CD4-positive, alpha-beta T cell (primary cell): Measurements from ENCODE around the gene OPCML. TPM values are rescaled to one million over a fixed set of nuclear protein-coding genes. Genes with fewer than 3 reads are reported as not detected.

Source experiments
- ATAC-seq: fragments of 200-7000 bp; cut with Tn5 transposase; one replicate; pipeline ENCODE4 v1.10.0; 2022; ENCODE audit warnings: mild to moderate bottlenecking; ENCODE audit not compliant: poor library complexity
- CTCF ChIA-PET: fragments of 350-600 bp; sonication (Branson Sonifier 250); formaldehyde crosslinking; loops from one replicate; lab custom pipeline; 2021; ENCODE audit warnings: antibody characterized with exemption, inconsistent platforms; lab: Charles Lee
- POLR2A ChIA-PET: fragments of 350-600 bp; sonication (Branson Sonifier 250); formaldehyde crosslinking; loops from one replicate; lab custom pipeline; 2021; ENCODE audit warnings: antibody characterized with exemption, inconsistent platforms; lab: Charles Lee
- DNase-seq, 14 experiments: peaks; one replicate each; pipeline ENCODE4 v3.0.0-alpha.2; 2013 to 2020; ENCODE audit warnings: mixed read lengths in 2 of 14
- H3K27ac ChIP-seq, 2 donors: one replicate each; pipeline versions ENCODE4 v1.5.1 to v1.7.0; 2013; ENCODE audit warnings: low read length in 2 of 2, low read depth in 1 of 2, mild to moderate bottlenecking in 1 of 2
- H3K27me3 ChIP-seq, 2 experiments: 1 replicate in 1 of 2; 2 replicates in 1 of 2; pipeline versions ENCODE4 v1.6.1 to v1.7.0; 2013; ENCODE audit warnings: low read length in 2 of 2, control low read depth in 1 of 2, mild to moderate bottlenecking in 1 of 2, moderate library complexity in 1 of 2; ENCODE audit not compliant: insufficient read depth in 2 of 2, control insufficient read depth in 1 of 2
- H3K36me3 ChIP-seq: one replicate; pipeline ENCODE4 v1.6.1; 2013; ENCODE audit warnings: low read length, control low read depth; ENCODE audit not compliant: insufficient read depth
- H3K4me1 ChIP-seq: one replicate; pipeline ENCODE4 v1.6.1; 2013; ENCODE audit warnings: low read length, control low read depth; ENCODE audit not compliant: insufficient read depth
- H3K4me3 ChIP-seq: one replicate; pipeline ENCODE4 v1.5.1; 2013; ENCODE audit warnings: mild to moderate bottlenecking, low read length, moderate library complexity
- H3K9me3 ChIP-seq, 2 experiments: 1 replicate in 1 of 2; 2 replicates in 1 of 2; pipeline versions ENCODE4 v1.6.1 to v1.7.0; 2013; ENCODE audit warnings: low read length in 2 of 2, mild to moderate bottlenecking in 2 of 2, control low read depth in 1 of 2, moderate library complexity in 1 of 2; ENCODE audit not compliant: control insufficient read depth in 1 of 2, insufficient read depth in 1 of 2
- H3K27ac Mint-ChIP-seq: one replicate; pipeline ENCODE4 v1.8.0; 2020; ENCODE audit warnings: mixed read lengths
- H3K27me3 Mint-ChIP-seq: one replicate; pipeline ENCODE4 v1.8.0; 2021; ENCODE audit warnings: mixed read lengths
- H3K36me3 Mint-ChIP-seq: one replicate; pipeline ENCODE4 v1.8.0; 2021; ENCODE audit warnings: low read depth, mixed read lengths
- H3K4me1 Mint-ChIP-seq: one replicate; pipeline ENCODE4 v1.8.0; 2021; ENCODE audit warnings: low read depth, mixed read lengths
- H3K4me3 Mint-ChIP-seq: one replicate; pipeline ENCODE4 v1.8.0; 2020; ENCODE audit warnings: mild to moderate bottlenecking, mixed read lengths
- H3K9me3 Mint-ChIP-seq: one replicate; pipeline ENCODE4 v1.8.0; 2020; ENCODE audit warnings: mixed read lengths
- CTCF ChIP-seq: fragments of 200-600 bp; IDR thresholded peaks from one replicate; pipeline ENCODE4 v1.8.0; 2022; ENCODE audit warnings: antibody characterized with exemption, mild to moderate bottlenecking
- intact Hi-C, 2 experiments: fragments of 100-400 bp; cut with DNase I in 1 of 2; cut with micrococcal nuclease in 1 of 2; formaldehyde crosslinking; loops; one replicate each; pipeline versions ENCODE4 v1.15.1 to v1.9.0; 2023 to 2025; cut with DNase I, micrococcal nuclease
- total RNA-seq, 174 experiments: library from RNA in 2 of 174; stranded (reverse) in 2 of 174; gene quantifications; one replicate each; pipeline ENCODE4 v1.2.3 and lab custom pipeline; 2021 to 2026

OPCML gene
- total RNA-seq, 2 experiments from 2014 or later: not detected

GRCh38 chr11:132914600-132914999 lies 617.7 kb downstream of the OPCML start:
- Histone ChIP-seq H3K9me3 (peaks cover 0 to 5% of the 10 kb centered on the region in 2 experiments), H3K4me1 (no peaks in the 10 kb centered on the region), H3K36me3 (no peaks in the 10 kb centered on the region), H3K27ac (no peak overlapping the region), H3K4me3 (no peak overlapping the region), H3K27me3 (no peaks in the 10 kb centered on the region)
- CTCF ChIA-PET: no interaction called here
- Mint-ChIP-seq H3K36me3 (no peaks in the 10 kb centered on the region), H3K27me3 (no peaks in the 10 kb centered on the region), H3K27ac (no peak overlapping the region), H3K9me3 (no peaks in the 10 kb centered on the region), H3K4me3 (no peak overlapping the region), H3K4me1 (no peaks in the 10 kb centered on the region)
- TF ChIP-seq CTCF: no peak
- DNase-seq: no peak
- POLR2A ChIA-PET: no interaction called here
- no peak for ATAC-seq
- intact Hi-C loops: no loop called here

GRCh38 chr11:132913886-132914285 lies 618.4 kb downstream of the OPCML start:
- Mint-ChIP-seq H3K27ac (no peak overlapping the region), H3K9me3 (no peaks in the 10 kb centered on the region), H3K4me3 (no peak overlapping the region), H3K4me1 (no peaks in the 10 kb centered on the region), H3K27me3 (no peaks in the 10 kb centered on the region), H3K36me3 (no peaks in the 10 kb centered on the region)
- ChIA-PET CTCF (no interaction called here), POLR2A (no interaction called here)
- Histone ChIP-seq H3K9me3 (peaks cover 0 to 12% of the 10 kb centered on the region in 2 experiments), H3K4me3 (no peak overlapping the region), H3K27me3 (no peaks in the 10 kb centered on the region), H3K4me1 (no peaks in the 10 kb centered on the region), H3K36me3 (no peaks in the 10 kb centered on the region), H3K27ac (no peak overlapping the region)
- intact Hi-C loops: no loop called here
- DNase-seq: no peak
- no peak for TF ChIP-seq CTCF
- no peak for ATAC-seq

- Histone ChIP-seq H3K9me3 (peaks cover 0 to 14% of the 10 kb centered on the region in 2 experiments), H3K36me3 (no peaks in the 10 kb centered on the region), H3K4me3 (no peak overlapping the region), H3K27ac (no peak overlapping the region), H3K4me1 (no peaks in the 10 kb centered on the region), H3K27me3 (no peaks in the 10 kb centered on the region)
- no peak for ATAC-seq
- H3K9me3 Mint-ChIP-seq: no peaks in the 10 kb centered on the region
- no peaks in the 10 kb centered on the region for H3K4me1 Mint-ChIP-seq
- H3K27ac Mint-ChIP-seq: no peak overlapping the region
- no peaks in the 10 kb centered on the region for H3K36me3 Mint-ChIP-seq
- TF ChIP-seq CTCF: no peak
- H3K4me3 Mint-ChIP-seq: no peak overlapping the region
- DNase-seq: no peak
- no peaks in the 10 kb centered on the region for H3K27me3 Mint-ChIP-seq
- CTCF ChIA-PET: no interaction called here
- POLR2A ChIA-PET: no interaction called here
- intact Hi-C loops: no loop called here
These were observed 619.0 kb downstream of the OPCML start for GRCh38 chr11:132913295-132913694.
